Neutrophil (primary cell): ENCODE data around the gene WNT2B.
"Not testable (repeated sequence)": the region's sequence is repeated elsewhere in the genome, so short reads cannot be mapped to it uniquely, and the experiment has no call there.

Experiments used
- H3K27ac ChIP-seq: fragments of 200-600 bp; sonication (generic); 2 replicates; pipeline ENCODE4 v1.5.1; 2016; ENCODE audit warnings: mild to moderate bottlenecking, moderate library complexity
- H3K27me3 ChIP-seq: fragments of 200-600 bp; sonication (generic); 2 replicates; pipeline ENCODE4 v1.6.0; 2016; ENCODE audit warnings: mild to moderate bottlenecking
- H3K36me3 ChIP-seq: fragments of 200-600 bp; sonication (generic); 2 replicates; pipeline ENCODE4 v1.5.1; 2017
- H3K4me1 ChIP-seq, 2 experiments: fragments of 200-600 bp in 1 of 2; sonication (generic) in 1 of 2; 1 replicate in 1 of 2; 2 replicates in 1 of 2; pipeline versions ENCODE4 v1.5.1 to v1.6.1; 2013 to 2016; ENCODE audit warnings: low read depth in 1 of 2, low read length in 1 of 2, mild to moderate bottlenecking in 1 of 2, moderate library complexity in 1 of 2; ENCODE audit not compliant: control insufficient read depth in 1 of 2, insufficient read depth in 1 of 2
- H3K4me3 ChIP-seq, 2 experiments: fragments of 200-600 bp in 1 of 2; sonication (generic) in 1 of 2; 1 replicate in 1 of 2; 2 replicates in 1 of 2; pipeline ENCODE4 v1.5.1; 2013 to 2016; ENCODE audit warnings: low read depth in 1 of 2, low read length in 1 of 2, mild to moderate bottlenecking in 1 of 2, moderate library complexity in 1 of 2
- H3K9me3 ChIP-seq: fragments of 200-600 bp; sonication (generic); 2 replicates; pipeline ENCODE4 v1.5.1; 2016
- TF ChIP-seq, protein P1 (sequence below): fragments of 200-600 bp; sonication (generic); IDR thresholded peaks from 2 replicates; pipeline ENCODE4 v1.5.1; 2016; ENCODE audit warnings: antibody characterized with exemption

The WNT2B gene

DNA sequence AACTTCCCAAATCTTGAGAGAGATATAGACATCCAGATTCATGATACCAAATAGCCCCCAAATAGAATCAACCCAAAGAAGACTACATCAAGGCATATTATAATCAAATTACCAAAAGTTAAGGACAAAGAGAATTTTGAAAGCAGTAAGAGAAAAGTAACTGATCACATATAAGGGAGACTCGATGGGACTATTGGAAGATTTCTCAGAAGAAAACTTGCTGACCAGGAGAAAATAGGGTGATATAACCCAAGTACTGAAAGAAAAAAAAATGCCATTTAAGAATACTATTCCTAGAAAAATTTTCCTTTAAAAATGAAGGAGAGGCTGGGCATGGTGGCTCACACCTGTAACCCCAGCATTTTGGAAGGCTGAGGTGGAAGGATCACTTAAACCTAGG is 30.5 kb upstream of the WNT2B start:
- Histone ChIP-seq H3K36me3 (no peaks in the 10 kb centered on the region), H3K27me3 (peaks cover 10% of the 10 kb centered on the region), H3K27ac (no peak overlapping the region), H3K4me1 (no peaks in the 10 kb centered on the region), H3K4me3 (no peak overlapping the region), H3K9me3 (no peaks in the 10 kb centered on the region)
- TF ChIP-seq, protein P1, sequence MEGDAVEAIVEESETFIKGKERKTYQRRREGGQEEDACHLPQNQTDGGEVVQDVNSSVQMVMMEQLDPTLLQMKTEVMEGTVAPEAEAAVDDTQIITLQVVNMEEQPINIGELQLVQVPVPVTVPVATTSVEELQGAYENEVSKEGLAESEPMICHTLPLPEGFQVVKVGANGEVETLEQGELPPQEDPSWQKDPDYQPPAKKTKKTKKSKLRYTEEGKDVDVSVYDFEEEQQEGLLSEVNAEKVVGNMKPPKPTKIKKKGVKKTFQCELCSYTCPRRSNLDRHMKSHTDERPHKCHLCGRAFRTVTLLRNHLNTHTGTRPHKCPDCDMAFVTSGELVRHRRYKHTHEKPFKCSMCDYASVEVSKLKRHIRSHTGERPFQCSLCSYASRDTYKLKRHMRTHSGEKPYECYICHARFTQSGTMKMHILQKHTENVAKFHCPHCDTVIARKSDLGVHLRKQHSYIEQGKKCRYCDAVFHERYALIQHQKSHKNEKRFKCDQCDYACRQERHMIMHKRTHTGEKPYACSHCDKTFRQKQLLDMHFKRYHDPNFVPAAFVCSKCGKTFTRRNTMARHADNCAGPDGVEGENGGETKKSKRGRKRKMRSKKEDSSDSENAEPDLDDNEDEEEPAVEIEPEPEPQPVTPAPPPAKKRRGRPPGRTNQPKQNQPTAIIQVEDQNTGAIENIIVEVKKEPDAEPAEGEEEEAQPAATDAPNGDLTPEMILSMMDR, result no peak

- H3K4me1 ChIP-seq, H3K9me3 ChIP-seq, H3K36me3 ChIP-seq, H3K27ac ChIP-seq, H3K4me3 ChIP-seq: not testable (repeated sequence)
- peaks cover 14% of the 10 kb centered on the region for H3K27me3 ChIP-seq
These were observed 22.7 kb upstream of the WNT2B start for GRCh38 chr1:112486063-112486462.

GRCh38 chr1:112487686-112488085 is 21.1 kb upstream of the WNT2B start:
- H3K27ac ChIP-seq, H3K4me1 ChIP-seq, H3K4me3 ChIP-seq, H3K9me3 ChIP-seq, H3K36me3 ChIP-seq: not testable (repeated sequence)
- H3K27me3 ChIP-seq, result peaks cover 24% of the 10 kb centered on the region

DNA sequence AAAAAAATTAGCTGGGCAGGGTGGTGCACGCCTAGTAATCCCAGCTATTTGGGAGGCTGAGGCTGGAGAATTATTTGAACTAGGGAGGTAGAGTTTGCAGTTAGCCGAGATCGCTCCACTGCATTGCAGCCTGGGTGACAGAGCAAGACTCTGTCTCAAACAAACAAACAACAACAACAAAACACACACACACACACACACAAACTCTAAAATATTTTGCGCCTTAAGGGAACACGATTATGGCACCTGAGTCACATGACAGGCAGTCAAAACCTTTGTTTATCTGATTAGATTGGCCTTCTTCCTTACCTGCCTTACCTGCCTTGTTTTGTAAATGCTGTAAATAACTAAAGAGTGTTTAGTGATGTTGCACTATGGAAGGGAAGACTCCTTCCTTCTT is 20.6 kb upstream of the WNT2B start:
- TF ChIP-seq, protein P1, result no peak
- no peak overlapping the region for H3K27ac ChIP-seq
- no peaks in the 10 kb centered on the region for H3K9me3 ChIP-seq
- H3K4me3 ChIP-seq, result no peak overlapping the region
- H3K27me3 ChIP-seq, result peaks cover 23% of the 10 kb centered on the region
- no peaks in the 10 kb centered on the region for H3K4me1 ChIP-seq
- H3K36me3 ChIP-seq, result no peaks in the 10 kb centered on the region

DNA sequence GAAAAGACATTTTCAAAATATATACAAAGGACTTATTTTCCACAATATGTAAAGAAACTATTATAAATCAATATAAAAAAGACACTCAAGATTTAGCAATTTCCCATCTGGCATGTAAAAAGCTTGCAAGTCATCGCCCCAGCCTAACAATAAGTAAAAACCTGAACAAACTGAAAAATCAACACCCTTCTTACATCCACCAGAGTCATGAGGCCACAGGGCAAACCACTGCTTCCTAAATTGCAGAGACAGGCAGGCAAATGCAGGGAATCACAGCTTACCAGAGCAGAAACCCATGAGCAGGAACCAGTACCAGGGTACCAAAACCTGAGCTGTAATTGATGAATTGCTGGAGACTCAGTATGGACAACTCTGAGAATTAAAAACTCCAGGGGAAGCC is 16.7 kb upstream of the WNT2B start:
- Histone ChIP-seq H3K9me3 (no peaks in the 10 kb centered on the region), H3K36me3 (no peaks in the 10 kb centered on the region), H3K27me3 (peaks cover 32% of the 10 kb centered on the region), H3K4me1 (no peaks in the 10 kb centered on the region), H3K27ac (no peak overlapping the region), H3K4me3 (no peak overlapping the region)
- TF ChIP-seq, protein P1, result no peak

DNA sequence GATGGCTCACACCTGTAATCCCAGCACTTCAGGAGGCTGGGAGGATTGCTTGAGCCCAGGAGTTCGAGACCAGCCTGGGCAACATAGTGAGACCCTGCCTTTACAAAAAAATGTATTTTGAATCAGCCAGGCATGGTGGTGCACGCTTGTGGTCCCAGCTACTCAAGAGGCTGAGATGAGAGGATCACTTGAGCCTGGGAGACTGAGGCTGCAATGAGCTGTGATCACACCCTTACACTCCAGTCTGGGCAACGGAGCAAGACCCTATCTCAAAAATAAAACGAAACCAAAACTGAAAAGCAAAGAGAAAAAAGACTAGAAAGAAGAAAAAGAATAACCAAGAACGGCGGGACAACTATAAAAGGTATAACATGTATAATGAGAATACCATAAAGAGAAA is 15.4 kb upstream of the WNT2B start:
- Histone ChIP-seq H3K9me3 (no peaks in the 10 kb centered on the region), H3K27ac (no peak overlapping the region), H3K4me3 (no peak overlapping the region), H3K36me3 (no peaks in the 10 kb centered on the region), H3K4me1 (no peaks in the 10 kb centered on the region), H3K27me3 (peaks cover 44% of the 10 kb centered on the region)
- TF ChIP-seq, protein P1, result no peak

DNA sequence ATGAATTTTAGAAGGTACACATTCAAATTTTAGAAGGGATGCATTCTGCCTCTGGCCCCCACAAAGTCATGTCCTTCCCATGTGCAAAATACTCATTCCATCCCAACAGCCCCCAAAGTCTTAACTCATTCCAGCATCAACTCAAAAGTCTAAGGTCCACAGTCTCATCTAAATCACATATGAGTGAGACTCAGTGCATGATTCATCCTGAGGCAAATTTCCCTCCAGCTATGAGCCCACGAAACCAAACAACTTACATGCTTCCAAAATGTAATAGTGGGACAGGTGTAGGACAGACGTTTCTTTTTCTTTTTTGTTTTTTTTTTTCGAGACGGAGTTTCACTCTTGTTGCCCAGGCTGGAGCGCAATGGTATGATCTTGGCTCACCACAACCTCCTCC is 12.5 kb upstream of the WNT2B start:
- Histone ChIP-seq H3K9me3 (no peaks in the 10 kb centered on the region), H3K4me1 (no peaks in the 10 kb centered on the region), H3K36me3 (no peaks in the 10 kb centered on the region), H3K27ac (no peak overlapping the region), H3K4me3 (no peak overlapping the region), H3K27me3 (peaks cover 72% of the 10 kb centered on the region)
- TF ChIP-seq, protein P1, result no peak
